ENCODE measurements around the gene LARGE1. TPM values are rescaled to one million over a fixed set of nuclear protein-coding genes. Genes with fewer than 3 reads are reported as not detected.

LARGE1 gene
- total and polyA plus RNA-seq, 2 of the 13 experiments (the other 11 are each of a cell fraction or from before 2014, with no cell fraction given): 8.4 to 11.0 TPM

DNA sequence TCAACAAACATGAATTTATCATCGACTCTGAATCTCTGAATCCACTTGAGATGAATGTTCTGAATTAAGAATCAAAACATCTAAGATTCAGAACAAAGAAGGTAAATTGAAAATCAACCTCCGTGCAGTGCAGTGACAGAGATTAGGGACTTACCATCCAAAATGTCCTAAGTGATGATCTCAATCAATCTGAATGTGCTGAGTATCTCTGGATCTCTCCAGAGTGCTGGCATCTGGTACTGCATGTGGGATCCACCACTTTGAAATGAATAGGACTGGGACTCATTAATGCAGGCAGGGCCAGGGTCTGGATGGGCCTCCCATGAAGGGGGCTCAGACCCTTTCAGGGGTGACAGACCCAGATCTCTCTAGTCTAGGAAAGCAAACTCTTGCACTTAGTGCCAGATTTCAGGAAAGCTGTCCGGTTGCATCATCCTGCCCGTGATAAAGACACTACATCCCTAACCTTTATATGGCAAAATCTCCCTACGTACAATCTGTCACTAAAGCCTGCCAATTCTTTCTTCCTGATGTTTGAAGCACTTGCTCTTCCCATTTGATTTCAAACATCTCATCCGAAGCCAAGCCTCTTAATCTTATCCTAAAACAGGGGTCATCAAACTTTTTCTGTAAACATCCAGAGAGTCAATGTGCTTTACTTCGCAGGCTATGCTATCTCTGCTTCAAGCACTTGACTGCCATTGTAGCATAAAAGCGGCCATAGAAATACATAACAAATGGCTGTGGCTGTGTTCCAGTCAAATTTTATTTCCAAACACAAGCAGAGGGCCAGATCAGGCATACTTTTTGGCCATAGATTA lies 263.3 kb downstream of the LARGE1 start:
- no peak overlapping the region for H3K27ac ChIP-seq (ENCODE audit: extremely low read length, insufficient read depth, low read length)
- no peak overlapping the region for H3K4me3 ChIP-seq (replicated peaks in 1 of 3; ENCODE audit: insufficient read depth in 1 of 3, low read depth in 2 of 3, low read length in 3 of 3)
- H3K9me3 ChIP-seq (ENCODE audit: low read length): no peaks in the 10 kb centered on the region
- 91% methylated on average over 7 of the region's 8 CpGs for WGBS (ENCODE audit: low lambda C conversion rate)
- FAIRE-seq (no peak), DNase-seq (ENCODE audit: low spot score) (no peak), ATAC-seq (no peak)
- H2AFZ ChIP-seq (ENCODE audit: low read length): no peak overlapping the region
- ChIA-PET CTCF (ENCODE audit: low intra/inter-chr PET ratio, low total read pairs) (no interaction called here), POLR2A (no interaction called here)
- H3K4me2 ChIP-seq (ENCODE audit: low read depth, low read length): no peak overlapping the region
- H3K79me2 ChIP-seq (ENCODE audit: insufficient read depth, low read length): no peaks in the 10 kb centered on the region
- H4K20me1 ChIP-seq (ENCODE audit: insufficient read depth, low read length): no peaks in the 10 kb centered on the region
- H3K27me3 ChIP-seq (ENCODE audit: control insufficient read depth in 1 of 2, insufficient read depth in 2 of 2, low read length in 2 of 2): no peaks in the 10 kb centered on the region
- no peaks in the 10 kb centered on the region for H3K36me3 ChIP-seq (replicated peaks in 1 of 2; ENCODE audit: control insufficient read depth in 1 of 2, insufficient read depth in 2 of 2, low read length in 2 of 2)
- peaks cover 26% of the 10 kb centered on the region for H3K4me1 ChIP-seq (ENCODE audit: insufficient read depth, low read length)
- H3K9ac ChIP-seq (ENCODE audit: insufficient read depth, low read depth, low read length): no peak overlapping the region
- in situ Hi-C loops (cut with HindIII; ENCODE audit: extremely low pct_ligation_motif_present, low pct_unique_long_range_greater_than_20kb) (no loop called here), intact Hi-C loops (cut with micrococcal nuclease; ENCODE audit: unreplicated experiment) (no loop called here)
- BruUV-seq (replicated peaks): no TSS peak
- TF ChIP-seq, protein P1, sequence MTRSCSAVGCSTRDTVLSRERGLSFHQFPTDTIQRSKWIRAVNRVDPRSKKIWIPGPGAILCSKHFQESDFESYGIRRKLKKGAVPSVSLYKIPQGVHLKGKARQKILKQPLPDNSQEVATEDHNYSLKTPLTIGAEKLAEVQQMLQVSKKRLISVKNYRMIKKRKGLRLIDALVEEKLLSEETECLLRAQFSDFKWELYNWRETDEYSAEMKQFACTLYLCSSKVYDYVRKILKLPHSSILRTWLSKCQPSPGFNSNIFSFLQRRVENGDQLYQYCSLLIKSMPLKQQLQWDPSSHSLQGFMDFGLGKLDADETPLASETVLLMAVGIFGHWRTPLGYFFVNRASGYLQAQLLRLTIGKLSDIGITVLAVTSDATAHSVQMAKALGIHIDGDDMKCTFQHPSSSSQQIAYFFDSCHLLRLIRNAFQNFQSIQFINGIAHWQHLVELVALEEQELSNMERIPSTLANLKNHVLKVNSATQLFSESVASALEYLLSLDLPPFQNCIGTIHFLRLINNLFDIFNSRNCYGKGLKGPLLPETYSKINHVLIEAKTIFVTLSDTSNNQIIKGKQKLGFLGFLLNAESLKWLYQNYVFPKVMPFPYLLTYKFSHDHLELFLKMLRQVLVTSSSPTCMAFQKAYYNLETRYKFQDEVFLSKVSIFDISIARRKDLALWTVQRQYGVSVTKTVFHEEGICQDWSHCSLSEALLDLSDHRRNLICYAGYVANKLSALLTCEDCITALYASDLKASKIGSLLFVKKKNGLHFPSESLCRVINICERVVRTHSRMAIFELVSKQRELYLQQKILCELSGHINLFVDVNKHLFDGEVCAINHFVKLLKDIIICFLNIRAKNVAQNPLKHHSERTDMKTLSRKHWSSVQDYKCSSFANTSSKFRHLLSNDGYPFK (CRISPR knock-in tag; IDR thresholded peaks at IDR 0.05; ENCODE audit: borderline replicate concordance): no peak
- no peak for TF ChIP-seq SAP130 (CRISPR knock-in tag; IDR thresholded peaks at IDR 0.05; ENCODE audit: low read depth)
- TF ChIP-seq, protein P2, sequence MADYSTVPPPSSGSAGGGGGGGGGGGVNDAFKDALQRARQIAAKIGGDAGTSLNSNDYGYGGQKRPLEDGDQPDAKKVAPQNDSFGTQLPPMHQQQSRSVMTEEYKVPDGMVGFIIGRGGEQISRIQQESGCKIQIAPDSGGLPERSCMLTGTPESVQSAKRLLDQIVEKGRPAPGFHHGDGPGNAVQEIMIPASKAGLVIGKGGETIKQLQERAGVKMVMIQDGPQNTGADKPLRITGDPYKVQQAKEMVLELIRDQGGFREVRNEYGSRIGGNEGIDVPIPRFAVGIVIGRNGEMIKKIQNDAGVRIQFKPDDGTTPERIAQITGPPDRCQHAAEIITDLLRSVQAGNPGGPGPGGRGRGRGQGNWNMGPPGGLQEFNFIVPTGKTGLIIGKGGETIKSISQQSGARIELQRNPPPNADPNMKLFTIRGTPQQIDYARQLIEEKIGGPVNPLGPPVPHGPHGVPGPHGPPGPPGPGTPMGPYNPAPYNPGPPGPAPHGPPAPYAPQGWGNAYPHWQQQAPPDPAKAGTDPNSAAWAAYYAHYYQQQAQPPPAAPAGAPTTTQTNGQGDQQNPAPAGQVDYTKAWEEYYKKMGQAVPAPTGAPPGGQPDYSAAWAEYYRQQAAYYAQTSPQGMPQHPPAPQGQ (CRISPR knock-in tag; IDR thresholded peaks at IDR 0.05; ENCODE audit: borderline replicate concordance): no peak
- TF ChIP-seq, protein P3, sequence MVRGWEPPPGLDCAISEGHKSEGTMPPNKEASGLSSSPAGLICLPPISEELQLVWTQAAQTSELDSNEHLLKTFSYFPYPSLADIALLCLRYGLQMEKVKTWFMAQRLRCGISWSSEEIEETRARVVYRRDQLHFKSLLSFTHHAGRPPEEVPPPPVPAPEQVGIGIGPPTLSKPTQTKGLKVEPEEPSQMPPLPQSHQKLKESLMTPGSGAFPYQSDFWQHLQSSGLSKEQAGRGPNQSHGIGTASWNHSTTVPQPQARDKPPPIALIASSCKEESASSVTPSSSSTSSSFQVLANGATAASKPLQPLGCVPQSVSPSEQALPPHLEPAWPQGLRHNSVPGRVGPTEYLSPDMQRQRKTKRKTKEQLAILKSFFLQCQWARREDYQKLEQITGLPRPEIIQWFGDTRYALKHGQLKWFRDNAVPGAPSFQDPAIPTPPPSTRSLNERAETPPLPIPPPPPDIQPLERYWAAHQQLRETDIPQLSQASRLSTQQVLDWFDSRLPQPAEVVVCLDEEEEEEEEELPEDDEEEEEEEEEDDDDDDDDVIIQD (CRISPR knock-in tag; IDR thresholded peaks at IDR 0.05; ENCODE audit: low read depth): no peak
- no peak for TF ChIP-seq ZNF160 (CRISPR knock-in tag; IDR thresholded peaks at IDR 0.05)
- TF ChIP-seq FOXO1 (CRISPR knock-in tag; IDR thresholded peaks at IDR 0.05): no peak
- no peak for TF ChIP-seq MAFG (CRISPR knock-in tag; IDR thresholded peaks at IDR 0.05)
- no peak for TF ChIP-seq TBX2 (CRISPR knock-in tag; IDR thresholded peaks at IDR 0.05; ENCODE audit: borderline replicate concordance)
- TF ChIP-seq, protein P4, sequence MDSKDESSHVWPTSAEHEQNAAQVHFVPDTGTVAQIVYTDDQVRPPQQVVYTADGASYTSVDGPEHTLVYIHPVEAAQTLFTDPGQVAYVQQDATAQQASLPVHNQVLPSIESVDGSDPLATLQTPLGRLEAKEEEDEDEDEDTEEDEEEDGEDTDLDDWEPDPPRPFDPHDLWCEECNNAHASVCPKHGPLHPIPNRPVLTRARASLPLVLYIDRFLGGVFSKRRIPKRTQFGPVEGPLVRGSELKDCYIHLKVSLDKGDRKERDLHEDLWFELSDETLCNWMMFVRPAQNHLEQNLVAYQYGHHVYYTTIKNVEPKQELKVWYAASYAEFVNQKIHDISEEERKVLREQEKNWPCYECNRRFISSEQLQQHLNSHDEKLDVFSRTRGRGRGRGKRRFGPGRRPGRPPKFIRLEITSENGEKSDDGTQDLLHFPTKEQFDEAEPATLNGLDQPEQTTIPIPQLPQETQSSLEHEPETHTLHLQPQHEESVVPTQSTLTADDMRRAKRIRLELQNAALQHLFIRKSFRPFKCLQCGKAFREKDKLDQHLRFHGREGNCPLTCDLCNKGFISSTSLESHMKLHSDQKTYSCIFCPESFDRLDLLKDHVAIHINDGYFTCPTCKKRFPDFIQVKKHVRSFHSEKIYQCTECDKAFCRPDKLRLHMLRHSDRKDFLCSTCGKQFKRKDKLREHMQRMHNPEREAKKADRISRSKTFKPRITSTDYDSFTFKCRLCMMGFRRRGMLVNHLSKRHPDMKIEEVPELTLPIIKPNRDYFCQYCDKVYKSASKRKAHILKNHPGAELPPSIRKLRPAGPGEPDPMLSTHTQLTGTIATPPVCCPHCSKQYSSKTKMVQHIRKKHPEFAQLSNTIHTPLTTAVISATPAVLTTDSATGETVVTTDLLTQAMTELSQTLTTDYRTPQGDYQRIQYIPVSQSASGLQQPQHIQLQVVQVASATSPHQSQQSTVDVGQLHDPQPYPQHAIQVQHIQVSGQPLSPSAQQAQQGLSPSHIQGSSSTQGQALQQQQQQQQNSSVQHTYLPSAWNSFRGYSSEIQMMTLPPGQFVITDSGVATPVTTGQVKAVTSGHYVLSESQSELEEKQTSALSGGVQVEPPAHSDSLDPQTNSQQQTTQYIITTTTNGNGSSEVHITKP (CRISPR knock-in tag; IDR thresholded peaks at IDR 0.05; ENCODE audit: low read depth): no peak
- TF ChIP-seq JUN (CRISPR knock-in tag; IDR thresholded peaks at IDR 0.05): no peak
- TF ChIP-seq JUND (CRISPR knock-in tag; IDR thresholded peaks at IDR 0.05): no peak
- TF ChIP-seq ZMYM2 (CRISPR knock-in tag; IDR thresholded peaks at IDR 0.05): no peak
- no peak for TF ChIP-seq KDM3A (CRISPR knock-in tag; IDR thresholded peaks at IDR 0.05; ENCODE audit: low read depth)
